Esophagus squamous epithelium (tissue), 5 donors: ENCODE results near the gene EHBP1. TPM values are rescaled to one million over a fixed set of nuclear protein-coding genes. Genes with fewer than 3 reads are reported as not detected.

Experiments used
- DNase-seq: peaks from one replicate; lab custom pipeline; 2025; lab: John Stamatoyannopoulos, UW
- H3K27ac ChIP-seq, 4 donors: fragments of 200-600 bp; sonication (generic); one replicate each; pipeline ENCODE4 v1.5.1; 2016 to 2019; ENCODE audit warnings: mild to moderate bottlenecking in 1 of 4
- H3K27me3 ChIP-seq, 4 donors: fragments of 200-600 bp; sonication (generic); 1 replicate in 3 of 4; 2 replicates in 1 of 4; pipeline versions ENCODE4 v1.5.1 to v1.6.0; 2017 to 2021; ENCODE audit warnings: antibody characterized with exemption in 1 of 4
- H3K36me3 ChIP-seq, 3 donors: fragments of 200-600 bp; sonication (generic); one replicate each; pipeline ENCODE4 v1.5.1; 2016 to 2019
- H3K4me1 ChIP-seq, 3 donors: fragments of 200-600 bp; sonication (generic); one replicate each; pipeline ENCODE4 v1.5.1; 2017 to 2019
- H3K4me3 ChIP-seq, 4 donors: fragments of 200-600 bp; sonication (generic); 1 replicate in 3 of 4; 2 replicates in 1 of 4; pipeline ENCODE4 v1.5.1; 2016 to 2019; ENCODE audit warnings: mild to moderate bottlenecking in 2 of 4, moderate library complexity in 1 of 4
- H3K9me3 ChIP-seq, 3 donors: fragments of 200-600 bp; sonication (generic); one replicate each; pipeline ENCODE4 v1.5.1; 2016 to 2019
- POLR2A ChIP-seq, 4 donors: fragments of 450-650 bp; IDR thresholded peaks; one replicate each; pipeline ENCODE4 v1.6.1; 2017; ENCODE audit warnings: antibody characterized with exemption in 4 of 4, mild to moderate bottlenecking in 4 of 4, moderate library complexity in 3 of 4
- WGBS, 2 donors: methylation state at CpG; one replicate each; pipeline ENCODE4 v1.1.5; 2018; 5-methylcytosine and 5-hydroxymethylcytosine counted together
- intact Hi-C: fragments of 100-400 bp; cut with DNase I; formaldehyde crosslinking; loops from one replicate; pipeline ENCODE4 v1.15.0; 2022
- total RNA-seq, 4 donors: library from RNA; depleted of rRNA; stranded (reverse); fragments of >200 nt; gene quantifications; one replicate each; pipeline ENCODE4 v1.1.0, GENCODE V29; 2016
- TF ChIP-seq, protein P1 (sequence below), 6 experiments: fragments of 450-650 bp in 4 of 6; fragments of 200-600 bp in 2 of 6; sonication (generic) in 2 of 6; IDR thresholded peaks; one replicate each; pipeline ENCODE4 v1.5.1; 2016 to 2019; ENCODE audit warnings: antibody characterized with exemption in 6 of 6, mild to moderate bottlenecking in 4 of 6, moderate library complexity in 4 of 6
- donor health status: DM: yes; HTN: yes; CAD: no.

The EHBP1 gene
- total RNA-seq, 4 donors from 2014 or later = 59.6 to 111 (median 77.9) TPM

DNA sequence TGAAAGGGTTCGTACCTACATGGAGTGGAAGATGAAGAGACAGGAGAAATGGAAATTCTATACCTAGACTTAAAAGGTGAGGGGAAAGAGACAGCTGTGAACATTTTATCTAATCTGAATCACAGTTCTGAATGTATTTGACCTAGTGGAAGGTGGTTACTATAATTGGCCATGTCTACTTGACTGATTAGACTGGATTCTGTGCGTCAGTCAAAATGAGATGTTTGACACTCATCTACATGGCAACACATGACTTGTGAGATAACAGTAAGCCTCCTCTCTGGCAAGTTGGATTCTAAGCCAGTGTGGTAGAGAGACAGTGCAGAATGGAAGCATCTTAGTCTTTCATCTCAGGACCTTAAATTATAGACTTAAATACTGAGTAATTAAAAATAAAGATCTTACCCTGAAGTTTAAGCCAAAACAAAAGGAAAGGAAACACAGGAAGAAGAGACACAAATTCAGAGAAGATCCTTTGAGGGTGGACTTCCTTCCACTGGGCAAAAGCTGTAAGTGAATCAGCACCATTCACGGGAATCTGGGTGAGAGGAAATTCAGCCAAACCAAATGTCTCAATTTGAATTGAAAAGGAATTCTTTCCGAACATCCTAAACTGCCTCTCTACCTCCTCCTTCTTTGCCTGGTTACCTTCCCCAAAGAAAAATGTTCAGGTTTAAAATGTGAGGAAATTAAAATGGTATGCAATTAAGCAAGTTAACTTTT is 121.6 kb downstream of the EHBP1 start:
- H3K9me3 ChIP-seq = no peaks in the 10 kb centered on the region
- TF ChIP-seq, protein P1, sequence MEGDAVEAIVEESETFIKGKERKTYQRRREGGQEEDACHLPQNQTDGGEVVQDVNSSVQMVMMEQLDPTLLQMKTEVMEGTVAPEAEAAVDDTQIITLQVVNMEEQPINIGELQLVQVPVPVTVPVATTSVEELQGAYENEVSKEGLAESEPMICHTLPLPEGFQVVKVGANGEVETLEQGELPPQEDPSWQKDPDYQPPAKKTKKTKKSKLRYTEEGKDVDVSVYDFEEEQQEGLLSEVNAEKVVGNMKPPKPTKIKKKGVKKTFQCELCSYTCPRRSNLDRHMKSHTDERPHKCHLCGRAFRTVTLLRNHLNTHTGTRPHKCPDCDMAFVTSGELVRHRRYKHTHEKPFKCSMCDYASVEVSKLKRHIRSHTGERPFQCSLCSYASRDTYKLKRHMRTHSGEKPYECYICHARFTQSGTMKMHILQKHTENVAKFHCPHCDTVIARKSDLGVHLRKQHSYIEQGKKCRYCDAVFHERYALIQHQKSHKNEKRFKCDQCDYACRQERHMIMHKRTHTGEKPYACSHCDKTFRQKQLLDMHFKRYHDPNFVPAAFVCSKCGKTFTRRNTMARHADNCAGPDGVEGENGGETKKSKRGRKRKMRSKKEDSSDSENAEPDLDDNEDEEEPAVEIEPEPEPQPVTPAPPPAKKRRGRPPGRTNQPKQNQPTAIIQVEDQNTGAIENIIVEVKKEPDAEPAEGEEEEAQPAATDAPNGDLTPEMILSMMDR (IDR thresholded peaks at IDR 0.05) = no peak
- TF ChIP-seq POLR2A (IDR thresholded peaks at IDR 0.05) = no peak
- no peak overlapping the region for H3K27ac ChIP-seq
- DNase-seq = no peak
- no peaks in the 10 kb centered on the region for H3K27me3 ChIP-seq
- WGBS, 2 donors = 89 to 92% methylated on average over 4 of the region's 4 CpGs
- no peak overlapping the region for H3K4me3 ChIP-seq
- H3K36me3 ChIP-seq = peaks cover 0 to 64% (median 9%) of the 10 kb centered on the region in 3 donors
- intact Hi-C loops = no loop called here
- H3K4me1 ChIP-seq = no peaks in the 10 kb centered on the region

DNA sequence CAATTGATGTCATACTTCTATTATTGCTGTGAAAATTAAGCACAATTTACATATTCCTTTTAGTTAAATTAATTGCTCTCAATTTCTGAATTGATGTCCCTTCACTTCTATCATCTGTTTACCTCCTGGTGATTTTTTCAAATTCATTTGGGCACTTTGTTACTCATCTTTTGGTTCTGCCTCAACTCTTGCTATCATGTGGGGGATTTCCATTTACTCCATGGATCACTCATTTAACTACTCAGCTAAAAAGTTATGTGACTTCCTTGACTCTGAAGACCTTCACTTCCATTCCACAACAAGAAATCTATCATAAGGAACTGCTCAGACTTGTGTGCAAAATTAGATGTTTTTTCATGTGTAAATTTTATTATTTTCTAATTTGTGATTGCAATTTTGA is 126.2 kb downstream of the EHBP1 start:
- Histone ChIP-seq H3K36me3 (peaks cover 6 to 90% (median 10%) of the 10 kb centered on the region in 3 donors), H3K27me3 (no peaks in the 10 kb centered on the region), H3K4me1 (no peaks in the 10 kb centered on the region), H3K4me3 (no peak overlapping the region), H3K9me3 (peaks cover 0 to 8% (median 0%) of the 10 kb centered on the region in 3 donors), H3K27ac (no peak overlapping the region)
- TF ChIP-seq, protein P1 (IDR thresholded peaks at IDR 0.05) = no peak
- no peak for TF ChIP-seq POLR2A (IDR thresholded peaks at IDR 0.05)
- no peak for DNase-seq
- intact Hi-C loops = no loop called here

DNA sequence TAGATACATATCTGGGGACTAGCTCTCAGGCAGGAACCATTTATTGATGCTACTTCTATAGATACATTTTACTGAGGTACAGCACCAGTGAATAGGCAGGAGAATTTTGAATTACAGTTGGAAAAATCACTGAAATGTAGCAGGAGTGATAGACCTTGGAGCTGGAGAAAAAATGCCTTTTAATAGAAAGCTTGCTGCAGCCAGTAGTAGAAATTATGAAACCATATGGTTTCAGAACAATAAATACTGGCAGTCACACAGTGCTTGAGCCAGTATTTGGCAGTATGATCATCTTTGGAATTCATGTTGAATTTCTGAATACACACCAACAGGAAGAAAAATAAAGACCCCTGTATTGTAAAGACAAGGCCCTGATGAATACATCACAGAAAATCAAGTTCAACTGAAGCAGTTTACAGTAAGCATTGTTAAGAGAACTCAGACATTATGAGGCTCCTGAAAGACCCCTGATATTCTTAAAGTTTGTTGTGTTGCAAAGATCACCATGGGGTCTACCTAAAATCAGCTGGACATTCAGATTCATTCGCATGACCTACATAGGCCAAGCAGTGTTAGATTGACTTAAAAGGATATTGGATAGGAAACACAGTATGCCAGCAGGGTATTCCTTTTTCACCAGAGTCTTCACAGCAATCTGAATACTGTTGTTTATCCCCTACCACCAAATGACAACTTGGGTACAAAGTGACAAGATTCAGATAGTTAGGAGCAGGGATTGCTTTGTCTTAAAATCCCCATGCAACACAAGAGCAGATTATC is 139.0 kb downstream of the EHBP1 start:
- 100% methylated on average over 1 of the region's 1 CpG for WGBS, 2 donors
- no peak for DNase-seq
- H3K9me3 ChIP-seq = peaks cover 0 to 13% (median 10%) of the 10 kb centered on the region in 3 donors
- no peaks in the 10 kb centered on the region for H3K27me3 ChIP-seq
- no peak overlapping the region for H3K27ac ChIP-seq
- H3K4me3 ChIP-seq = no peak overlapping the region
- TF ChIP-seq, protein P1 (IDR thresholded peaks at IDR 0.05) = no peak
- no peak for TF ChIP-seq POLR2A (IDR thresholded peaks at IDR 0.05)
- intact Hi-C loops = no loop called here
- H3K4me1 ChIP-seq = no peaks in the 10 kb centered on the region
- peaks cover 0 to 57% (median 0%) of the 10 kb centered on the region in 3 donors for H3K36me3 ChIP-seq

DNA sequence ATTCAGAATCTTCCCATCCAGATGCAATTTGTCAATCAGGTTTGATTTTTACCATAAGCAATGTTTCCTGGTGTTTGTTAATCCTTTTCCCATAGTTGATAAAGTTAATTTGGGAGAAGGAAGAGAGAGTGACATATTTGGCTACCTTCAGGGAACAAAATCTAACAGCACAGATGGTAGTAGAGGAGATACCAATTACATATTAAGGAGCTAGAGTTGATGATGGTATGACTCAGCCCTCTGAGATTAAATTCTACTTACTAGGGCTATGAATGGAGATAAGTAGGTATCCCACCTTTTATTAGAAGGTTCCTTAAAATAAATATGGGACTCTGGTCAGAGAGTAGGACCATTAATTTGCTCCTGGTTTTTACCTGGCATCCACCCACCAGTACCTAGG is 139.7 kb downstream of the EHBP1 start:
- H3K4me3 ChIP-seq = no peak overlapping the region
- peaks cover 0 to 13% (median 10%) of the 10 kb centered on the region in 3 donors for H3K9me3 ChIP-seq
- H3K4me1 ChIP-seq = no peaks in the 10 kb centered on the region
- H3K36me3 ChIP-seq = peaks cover 0 to 65% (median 0%) of the 10 kb centered on the region in 3 donors
- no peak for TF ChIP-seq POLR2A (IDR thresholded peaks at IDR 0.05)
- TF ChIP-seq, protein P1 (IDR thresholded peaks at IDR 0.05) = no peak
- no peak overlapping the region for H3K27ac ChIP-seq
- no peaks in the 10 kb centered on the region for H3K27me3 ChIP-seq
- no peak for DNase-seq
- intact Hi-C loops = no loop called here

DNA sequence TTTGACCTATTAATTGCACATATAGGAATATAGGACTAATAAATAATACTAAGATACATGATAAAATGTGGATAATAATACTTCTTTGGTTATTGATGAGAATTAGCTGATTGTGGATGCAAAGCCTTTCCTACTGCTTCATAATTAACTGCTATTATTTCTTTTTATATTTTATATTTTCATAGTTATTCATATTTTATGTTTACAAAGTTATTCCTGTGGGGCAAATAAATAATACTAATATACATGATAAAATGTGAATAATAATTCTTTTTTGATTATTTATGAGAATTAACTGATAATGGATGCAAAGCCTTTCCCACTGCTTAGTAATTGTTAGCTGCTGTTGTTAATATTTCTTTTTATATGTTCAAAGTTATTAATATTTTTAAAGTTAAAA is 146.7 kb downstream of the EHBP1 start:
- peaks cover 0 to 5% (median 0%) of the 10 kb centered on the region in 3 donors for H3K9me3 ChIP-seq
- no peak for DNase-seq
- peaks cover 4 to 88% (median 5%) of the 10 kb centered on the region in 3 donors for H3K36me3 ChIP-seq
- H3K4me1 ChIP-seq = no peaks in the 10 kb centered on the region
- TF ChIP-seq, protein P1 (IDR thresholded peaks at IDR 0.05) = no peak
- no peak for TF ChIP-seq POLR2A (IDR thresholded peaks at IDR 0.05)
- H3K4me3 ChIP-seq = no peak overlapping the region
- H3K27ac ChIP-seq = no peak overlapping the region
- intact Hi-C loops = no loop called here
- no peaks in the 10 kb centered on the region for H3K27me3 ChIP-seq
